Mucosa of stomach (tissue), 1 donor: ENCODE results near the gene CEMIP2.

Experiments
- H3K27me3 ChIP-seq: one replicate; pipeline ENCODE4 v1.7.0; 2013; ENCODE audit warnings: mild to moderate bottlenecking, low read length; ENCODE audit not compliant: control insufficient read depth, insufficient read depth
- H3K36me3 ChIP-seq: one replicate; pipeline ENCODE4 v1.7.0; 2013; ENCODE audit warnings: low read length; ENCODE audit not compliant: control insufficient read depth, insufficient read depth
- H3K4me1 ChIP-seq: one replicate; pipeline ENCODE4 v1.7.0; 2013; ENCODE audit warnings: mild to moderate bottlenecking, low read length; ENCODE audit not compliant: control insufficient read depth, insufficient read depth
- H3K4me3 ChIP-seq: one replicate; pipeline ENCODE4 v1.7.0; 2013; ENCODE audit warnings: low read length
- H3K9ac ChIP-seq: one replicate; pipeline ENCODE4 v1.7.0; 2013; ENCODE audit warnings: mild to moderate bottlenecking, low read length, moderate library complexity
- H3K9me3 ChIP-seq: one replicate; pipeline ENCODE4 v1.7.0; 2013; ENCODE audit warnings: mild to moderate bottlenecking, low read length, moderate library complexity; ENCODE audit not compliant: control insufficient read depth
- donor health status: Pancreatic carcinoma.

CEMIP2 gene

DNA sequence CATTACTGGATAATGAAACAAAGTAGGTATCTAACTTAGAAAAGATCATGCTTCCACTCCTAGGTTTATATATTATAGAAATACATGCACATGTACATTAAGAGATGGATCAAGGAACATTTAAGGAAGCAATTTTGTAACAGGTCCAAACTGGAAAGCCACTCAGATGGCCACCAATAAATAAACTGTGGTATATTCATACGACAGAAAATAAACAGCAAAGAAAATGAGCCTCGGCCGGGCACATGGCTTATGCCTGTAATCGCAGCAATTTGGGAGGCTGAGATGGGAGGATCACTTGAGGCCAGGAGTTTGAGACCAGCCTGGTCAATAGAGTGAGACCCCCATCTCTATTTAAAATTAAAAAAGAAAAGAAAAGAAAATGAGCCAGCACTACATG lies 25.6 kb downstream of the CEMIP2 start:
- H3K4me3 ChIP-seq: no peak overlapping the region
- no peaks in the 10 kb centered on the region for H3K27me3 ChIP-seq
- H3K9ac ChIP-seq: no peak overlapping the region
- peaks cover 37% of the 10 kb centered on the region for H3K4me1 ChIP-seq
- no peaks in the 10 kb centered on the region for H3K36me3 ChIP-seq
- no peaks in the 10 kb centered on the region for H3K9me3 ChIP-seq

- Histone ChIP-seq H3K27me3 (no peaks in the 10 kb centered on the region), H3K36me3 (no peaks in the 10 kb centered on the region), H3K4me1 (peaks cover 37% of the 10 kb centered on the region), H3K9me3 (no peaks in the 10 kb centered on the region), H3K4me3 (no peak overlapping the region), H3K9ac (no peak overlapping the region)
These were observed 26.2 kb downstream of the CEMIP2 start for GRCh38 chr9:71741926-71742648.

- Histone ChIP-seq H3K4me1 (peaks cover 37% of the 10 kb centered on the region), H3K27me3 (no peaks in the 10 kb centered on the region), H3K9me3 (no peaks in the 10 kb centered on the region), H3K4me3 (no peak overlapping the region), H3K9ac (peak overlapping the region; percentile 12), H3K36me3 (no peaks in the 10 kb centered on the region)
These were observed 28.1 kb downstream of the CEMIP2 start for GRCh38 chr9:71740199-71740598.

- no peaks in the 10 kb centered on the region for H3K27me3 ChIP-seq
- H3K4me3 ChIP-seq: no peak overlapping the region
- H3K9ac ChIP-seq: no peak overlapping the region
- no peaks in the 10 kb centered on the region for H3K9me3 ChIP-seq
- H3K4me1 ChIP-seq: peaks cover 25% of the 10 kb centered on the region
- no peaks in the 10 kb centered on the region for H3K36me3 ChIP-seq
These were observed 30.9 kb downstream of the CEMIP2 start for GRCh38 chr9:71737455-71737854.

GRCh38 chr9:71736236-71736635 lies 32.1 kb downstream of the CEMIP2 start:
- H3K27me3 ChIP-seq: no peaks in the 10 kb centered on the region
- no peaks in the 10 kb centered on the region for H3K9me3 ChIP-seq
- H3K36me3 ChIP-seq: no peaks in the 10 kb centered on the region

DNA sequence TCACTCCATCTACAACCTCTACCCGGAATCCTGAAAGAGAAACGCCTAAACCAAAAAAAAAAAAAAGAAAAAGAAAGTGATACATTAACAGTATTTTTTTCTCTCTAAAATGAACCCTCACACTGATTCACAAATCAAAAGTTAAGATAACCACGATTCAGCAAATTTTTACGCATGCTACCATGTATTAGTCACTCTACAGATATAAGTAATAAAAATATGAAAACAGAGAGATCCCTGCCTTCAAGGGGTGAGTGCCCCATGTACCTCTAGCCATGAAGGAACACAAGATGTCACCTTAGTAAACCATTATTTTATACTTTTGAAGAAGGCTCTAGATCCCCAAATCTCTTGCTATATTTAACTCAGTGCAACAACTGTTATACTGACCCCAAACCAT lies 33.4 kb downstream of the CEMIP2 start:
- Histone ChIP-seq H3K4me3 (no peak overlapping the region), H3K27me3 (no peaks in the 10 kb centered on the region), H3K9me3 (no peaks in the 10 kb centered on the region), H3K36me3 (no peaks in the 10 kb centered on the region), H3K4me1 (peaks cover 21% of the 10 kb centered on the region), H3K9ac (no peak overlapping the region)

More at GRCh38 chr9:71736236-71736635, 32.1 kb downstream of the CEMIP2 start:
- Histone ChIP-seq H3K4me3 (no peak overlapping the region), H3K9ac (no peak overlapping the region), H3K4me1 (peaks cover 23% of the 10 kb centered on the region)

GRCh38 chr9:71733176-71733575 lies 35.1 kb downstream of the CEMIP2 start:
- no peak overlapping the region for H3K4me3 ChIP-seq
- peaks cover 4% of the 10 kb centered on the region for H3K4me1 ChIP-seq
- no peaks in the 10 kb centered on the region for H3K36me3 ChIP-seq
- H3K27me3 ChIP-seq: no peaks in the 10 kb centered on the region
- H3K9me3 ChIP-seq: no peaks in the 10 kb centered on the region
- H3K9ac ChIP-seq: no peak overlapping the region

DNA sequence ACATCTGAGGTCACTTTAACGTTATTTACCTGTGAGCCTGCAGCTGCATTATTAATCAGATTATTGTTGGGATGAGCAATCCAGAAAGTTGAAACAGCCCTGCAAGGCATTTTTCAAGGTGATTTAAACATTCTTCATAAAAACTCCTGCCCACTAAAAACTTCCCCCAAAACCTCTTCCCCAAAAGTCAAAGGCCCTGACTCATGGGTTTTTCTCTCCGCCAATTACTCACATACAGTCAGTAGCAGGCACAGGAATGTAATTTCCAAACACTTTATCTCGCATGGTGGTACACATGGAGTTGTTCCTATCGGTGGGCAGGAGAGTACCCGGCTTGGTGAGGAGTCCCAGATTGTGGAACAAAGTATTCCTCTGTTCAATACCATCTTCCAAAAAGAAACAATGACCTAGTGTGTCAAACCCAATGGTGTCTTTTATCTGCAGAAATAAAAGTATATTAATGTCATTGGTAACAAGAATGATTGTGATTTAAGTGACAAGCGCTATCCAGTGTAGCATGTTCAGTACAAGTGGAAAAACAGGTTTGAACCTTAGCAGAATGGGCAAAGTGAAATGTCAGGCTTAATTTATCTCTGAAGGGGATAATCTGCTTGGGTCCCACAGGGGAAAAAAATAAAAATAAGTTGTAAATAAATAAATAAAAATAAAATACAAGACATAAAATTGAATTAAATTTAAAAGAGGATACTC lies 38.3 kb downstream of the CEMIP2 start:
- Histone ChIP-seq H3K27me3 (no peaks in the 10 kb centered on the region), H3K36me3 (no peaks in the 10 kb centered on the region), H3K9ac (no peak overlapping the region), H3K9me3 (no peaks in the 10 kb centered on the region), H3K4me3 (no peak overlapping the region), H3K4me1 (no peaks in the 10 kb centered on the region)

DNA sequence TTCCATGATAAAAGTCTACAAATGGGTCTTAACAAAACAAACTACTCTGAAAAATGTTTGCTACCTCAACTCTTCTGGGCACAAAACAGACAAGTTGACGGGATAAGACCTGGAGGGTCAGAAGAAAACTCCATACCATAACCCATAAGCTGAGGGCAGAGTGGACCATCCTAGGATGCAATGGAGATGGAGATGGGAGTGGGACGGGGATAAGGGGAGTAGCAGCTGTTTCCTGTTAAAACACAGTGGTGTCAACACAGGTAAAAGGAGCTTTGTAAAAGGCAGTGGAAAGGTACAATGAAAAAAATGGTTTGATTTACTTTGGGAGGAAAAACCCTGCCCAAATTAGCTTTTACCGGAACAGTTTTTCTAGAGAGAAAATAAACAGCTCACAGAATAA lies 41.6 kb downstream of the CEMIP2 start:
- H3K4me1 ChIP-seq: no peaks in the 10 kb centered on the region
- no peaks in the 10 kb centered on the region for H3K36me3 ChIP-seq
- H3K27me3 ChIP-seq: no peaks in the 10 kb centered on the region
- H3K9me3 ChIP-seq: no peaks in the 10 kb centered on the region
- H3K9ac ChIP-seq: no peak overlapping the region
- no peak overlapping the region for H3K4me3 ChIP-seq

- no peak overlapping the region for H3K9ac ChIP-seq
- no peaks in the 10 kb centered on the region for H3K36me3 ChIP-seq
- no peaks in the 10 kb centered on the region for H3K4me1 ChIP-seq
These were observed 42.5 kb downstream of the CEMIP2 start for GRCh38 chr9:71725590-71726338.

DNA sequence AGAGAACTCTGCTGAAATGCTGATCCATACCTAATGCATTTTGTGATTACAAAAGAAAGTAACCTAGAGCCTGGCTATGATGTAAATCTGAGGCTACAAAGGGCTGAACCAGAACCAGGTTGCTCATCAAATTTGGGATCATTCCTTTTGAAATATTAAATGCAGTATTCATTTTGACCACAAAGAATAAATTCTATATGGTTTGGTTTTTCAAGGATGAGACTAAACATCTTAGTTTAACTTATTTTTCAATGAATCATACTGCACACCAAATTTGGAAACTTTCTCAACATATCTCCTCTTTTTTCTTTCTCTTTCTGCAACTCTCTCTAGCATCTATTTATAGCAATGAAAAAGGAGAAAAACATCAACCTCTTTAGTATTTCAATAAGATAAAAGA lies 46.5 kb downstream of the CEMIP2 start:
- no peaks in the 10 kb centered on the region for H3K4me1 ChIP-seq
- H3K27me3 ChIP-seq: no peaks in the 10 kb centered on the region
- H3K36me3 ChIP-seq: no peaks in the 10 kb centered on the region
- no peak overlapping the region for H3K9ac ChIP-seq
- no peaks in the 10 kb centered on the region for H3K9me3 ChIP-seq
- no peak overlapping the region for H3K4me3 ChIP-seq

More at GRCh38 chr9:71725590-71726338, 42.5 kb downstream of the CEMIP2 start:
- no peaks in the 10 kb centered on the region for H3K9me3 ChIP-seq
- no peak overlapping the region for H3K4me3 ChIP-seq
- H3K27me3 ChIP-seq: no peaks in the 10 kb centered on the region

GRCh38 chr9:71719562-71719961 lies 48.8 kb downstream of the CEMIP2 start:
- no peaks in the 10 kb centered on the region for H3K27me3 ChIP-seq
- no peaks in the 10 kb centered on the region for H3K9me3 ChIP-seq
- H3K4me1 ChIP-seq: no peaks in the 10 kb centered on the region
- no peak overlapping the region for H3K9ac ChIP-seq
- no peaks in the 10 kb centered on the region for H3K36me3 ChIP-seq
- no peak overlapping the region for H3K4me3 ChIP-seq
